Measurements from ENCODE around the gene TCEAL1.
"Not testable (repeated sequence)": the region's sequence is repeated elsewhere in the genome, so short reads cannot be mapped to it uniquely, and the experiment has no call there.

TCEAL1 gene

DNA sequence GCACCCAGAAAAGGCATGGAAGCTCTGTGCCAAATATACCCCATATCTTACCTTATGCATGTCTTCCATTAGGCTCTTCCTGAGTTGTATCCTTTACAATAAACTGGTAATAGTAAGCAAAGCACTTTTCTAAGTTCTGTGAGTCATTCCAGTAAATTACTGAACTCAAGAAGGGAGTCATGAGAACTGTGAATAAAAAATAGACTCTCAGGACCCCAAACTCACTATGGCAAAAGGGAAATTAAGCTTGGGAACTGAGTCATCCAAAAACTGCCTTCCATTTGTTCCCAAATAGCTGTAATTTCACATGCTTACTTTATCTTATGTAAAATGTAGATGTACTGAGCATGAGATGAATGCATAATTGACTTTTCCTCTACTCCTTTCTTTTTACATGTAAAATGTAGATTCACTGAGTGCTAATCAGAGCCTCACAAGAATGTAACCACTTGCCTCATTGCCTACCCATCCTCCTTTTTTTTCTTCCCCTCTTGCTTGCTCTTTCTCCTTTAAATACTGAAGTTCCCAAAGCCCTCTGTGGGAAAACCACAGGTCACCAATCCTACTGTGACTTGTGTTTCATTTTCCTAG, 12.9 kb upstream of the TCEAL1 start:
- no peak for TF ChIP-seq POLR2A (IDR thresholded peaks at IDR 0.05; ENCODE audit: low read depth, low read length)
- peak; percentile 36 for FAIRE-seq
- no peak for DNase-seq (ENCODE audit: insufficient read length, low spot score)

DNA sequence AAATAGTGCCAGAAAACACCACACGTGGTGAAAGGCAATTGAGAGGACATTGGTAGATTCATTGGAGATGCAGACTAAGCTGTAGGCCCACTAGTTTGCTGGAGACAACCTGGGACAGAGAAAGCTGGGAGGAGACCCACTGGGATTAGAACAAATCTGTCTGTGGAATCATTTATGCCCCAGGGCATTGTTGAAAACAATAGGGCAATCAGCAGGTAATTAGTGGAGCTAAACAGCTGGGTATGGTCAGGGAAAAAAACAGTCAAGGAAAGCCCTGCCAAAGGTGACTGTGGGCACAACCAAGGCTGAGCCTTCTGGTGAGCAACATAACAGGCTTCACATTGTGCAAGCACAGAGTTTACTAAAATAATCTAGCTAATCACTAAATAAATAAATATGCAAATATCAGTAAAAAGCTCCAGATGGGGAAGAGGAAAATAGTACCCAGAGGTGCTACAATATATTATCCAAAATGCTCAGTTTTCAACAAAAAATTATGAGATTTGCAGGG, 12.0 kb upstream of the TCEAL1 start:
- no peak for DNase-seq (ENCODE audit: insufficient read length, low spot score)

DNA sequence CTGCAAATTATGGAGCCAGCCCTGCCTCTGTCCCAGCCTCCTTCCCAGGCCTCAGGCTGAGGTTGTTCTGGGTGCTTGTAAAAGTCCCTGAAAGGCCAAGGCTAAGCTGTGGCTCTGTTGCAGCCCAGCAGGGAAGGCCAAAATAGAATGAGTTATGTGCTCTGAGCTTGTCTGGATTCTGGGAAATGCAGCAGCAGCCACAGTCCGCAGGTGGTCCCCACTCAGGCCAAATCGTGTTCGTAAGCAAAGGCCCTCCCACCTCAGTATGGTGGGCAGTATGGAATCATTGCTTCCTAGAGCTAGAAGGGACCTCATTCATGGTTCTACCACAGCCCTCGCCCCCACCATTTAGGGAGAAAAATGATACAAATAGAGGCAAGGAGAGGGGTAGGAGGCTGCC, 4.7 kb upstream of the TCEAL1 start:
- FAIRE-seq (peak; percentile 97), DNase-seq (ENCODE audit: insufficient read length, low spot score) (no peak)
- TF ChIP-seq POLR2A (IDR thresholded peaks at IDR 0.05; ENCODE audit: low read depth, low read length): no peak

More for the DNA sequence above, 12.0 kb upstream of the TCEAL1 start:
- no peak for TF ChIP-seq POLR2A (IDR thresholded peaks at IDR 0.05; ENCODE audit: low read depth, low read length)
- no peak for FAIRE-seq

DNA sequence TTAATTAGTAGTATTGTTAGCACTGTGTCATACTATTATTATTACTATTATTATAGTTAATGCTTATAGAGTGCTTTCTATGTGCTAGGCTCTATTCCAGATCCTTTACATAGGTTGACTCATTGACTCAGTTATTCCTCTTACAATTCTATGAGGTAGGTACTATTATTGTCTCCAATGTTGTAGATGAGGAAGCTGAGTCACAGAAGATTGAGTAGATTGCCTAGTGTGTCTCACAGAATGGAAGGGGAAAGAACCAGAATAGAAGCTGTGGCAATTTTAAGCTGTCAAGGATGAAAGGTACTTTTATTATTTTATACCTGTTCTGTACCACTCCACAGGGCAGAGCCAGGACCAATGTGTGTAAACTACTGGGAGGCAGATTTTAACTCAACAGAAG, 1.9 kb upstream of the TCEAL1 start:
- FAIRE-seq (no peak), DNase-seq (ENCODE audit: insufficient read length, low spot score) (no peak)
- no peak for TF ChIP-seq POLR2A (IDR thresholded peaks at IDR 0.05; ENCODE audit: low read depth, low read length)

DNA sequence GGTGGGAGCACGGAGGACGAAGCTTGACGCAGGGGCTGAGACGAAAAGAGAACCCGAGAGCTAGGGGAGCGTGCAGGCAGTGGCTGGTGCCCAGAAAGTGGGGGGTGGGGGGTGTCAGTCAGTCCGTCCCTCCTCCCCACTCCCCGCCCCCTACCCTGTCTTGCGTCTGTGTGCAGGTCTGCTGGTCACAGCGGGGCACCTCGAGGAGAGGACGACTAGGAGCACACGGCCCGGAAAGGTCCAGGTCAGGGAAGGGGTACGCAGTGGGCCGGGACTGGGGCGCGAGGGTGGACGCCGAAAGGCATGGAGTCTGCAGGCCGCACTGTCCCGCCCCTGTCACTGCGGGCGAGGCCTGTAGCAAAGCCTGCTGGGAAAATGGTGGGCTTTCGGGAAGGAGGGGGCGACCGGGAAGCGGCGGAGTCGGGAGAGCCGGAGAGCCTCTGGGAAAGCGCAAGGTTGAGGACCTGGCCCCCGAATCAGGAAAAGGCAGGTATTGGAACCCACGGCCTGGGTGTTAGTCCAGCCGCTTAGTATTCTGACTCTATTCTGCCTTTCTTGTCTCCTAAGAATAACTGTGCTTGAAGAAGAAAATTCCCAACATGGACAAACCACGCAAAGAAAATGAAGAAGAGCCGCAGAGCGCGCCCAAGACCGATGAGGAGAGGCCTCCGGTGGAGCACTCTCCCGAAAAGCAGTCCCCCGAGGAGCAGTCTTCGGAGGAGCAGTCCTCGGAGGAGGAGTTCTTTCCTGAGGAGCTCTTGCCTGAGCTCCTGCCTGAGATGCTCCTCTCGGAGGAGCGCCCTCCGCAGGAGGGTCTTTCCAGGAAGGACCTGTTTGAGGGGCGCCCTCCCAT, 769 bp downstream of the TCEAL1 start:
- DNase-seq (ENCODE audit: insufficient read length, low spot score) (no peak), FAIRE-seq (peak; percentile 36)
- TF ChIP-seq POLR2A (IDR thresholded peaks at IDR 0.05; ENCODE audit: low read depth, low read length): peak; percentile 55

DNA sequence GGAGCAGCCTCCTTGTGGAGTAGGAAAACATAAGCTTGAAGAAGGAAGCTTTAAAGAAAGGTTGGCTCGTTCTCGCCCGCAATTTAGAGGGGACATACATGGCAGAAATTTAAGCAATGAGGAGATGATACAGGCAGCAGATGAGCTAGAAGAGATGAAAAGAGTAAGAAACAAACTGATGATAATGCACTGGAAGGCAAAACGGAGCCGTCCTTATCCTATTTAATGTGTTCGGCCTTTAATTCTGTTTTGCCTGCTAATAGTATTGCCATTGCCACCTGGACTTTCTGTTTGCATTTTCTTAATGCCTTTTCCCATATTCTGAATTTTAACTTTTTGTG, 1.4 kb downstream of the TCEAL1 start:
- DNase-seq (ENCODE audit: insufficient read length, low spot score): no peak
- FAIRE-seq: no peak
- no peak for TF ChIP-seq POLR2A (IDR thresholded peaks at IDR 0.05; ENCODE audit: low read depth, low read length)

DNA sequence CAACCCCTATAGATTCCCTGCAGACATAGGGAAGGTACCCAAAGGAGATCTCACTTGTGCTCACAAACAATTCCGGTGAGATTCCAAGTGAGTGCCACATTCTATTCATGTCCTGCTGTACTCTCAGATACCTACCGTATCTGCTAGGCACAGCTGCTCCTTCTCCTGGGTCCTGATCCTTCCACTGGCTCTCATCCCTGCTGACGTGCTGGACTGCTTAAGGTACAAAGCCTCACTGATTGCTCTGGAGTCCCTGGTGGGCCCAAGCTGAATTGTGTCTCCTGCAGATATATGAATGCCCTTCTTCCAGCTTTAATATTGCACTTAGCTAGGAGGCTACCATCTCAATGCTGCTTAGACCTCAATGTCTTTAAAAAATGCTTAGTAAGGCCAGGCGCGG, 2.4 kb downstream of the TCEAL1 start:
- no peak for TF ChIP-seq POLR2A (IDR thresholded peaks at IDR 0.05; ENCODE audit: low read depth, low read length)
- FAIRE-seq (no peak), DNase-seq (ENCODE audit: insufficient read length, low spot score) (no peak)

DNA sequence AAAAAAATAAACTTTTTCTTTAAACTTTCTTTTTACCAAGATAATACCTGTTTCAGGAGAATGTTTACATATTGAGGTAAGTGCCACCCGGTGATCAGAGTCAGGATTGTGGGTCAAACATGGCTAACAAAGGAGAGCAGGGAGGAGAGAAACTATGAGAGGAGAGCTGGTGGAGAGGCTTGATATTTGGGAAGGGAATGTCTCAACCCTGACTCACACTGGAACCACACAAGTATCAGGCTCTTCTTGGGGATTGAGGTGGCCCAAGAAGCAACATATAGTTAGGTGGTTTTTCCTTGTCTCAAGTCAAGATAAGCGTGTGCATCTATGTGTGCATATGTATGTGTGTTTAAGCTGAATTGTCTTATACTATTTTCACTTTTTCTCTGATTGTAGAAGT, 6.7 kb downstream of the TCEAL1 start:
- TF ChIP-seq POLR2A (IDR thresholded peaks at IDR 0.05; ENCODE audit: low read depth, low read length): no peak
- DNase-seq (ENCODE audit: insufficient read length, low spot score) (no peak), FAIRE-seq (no peak)

DNA sequence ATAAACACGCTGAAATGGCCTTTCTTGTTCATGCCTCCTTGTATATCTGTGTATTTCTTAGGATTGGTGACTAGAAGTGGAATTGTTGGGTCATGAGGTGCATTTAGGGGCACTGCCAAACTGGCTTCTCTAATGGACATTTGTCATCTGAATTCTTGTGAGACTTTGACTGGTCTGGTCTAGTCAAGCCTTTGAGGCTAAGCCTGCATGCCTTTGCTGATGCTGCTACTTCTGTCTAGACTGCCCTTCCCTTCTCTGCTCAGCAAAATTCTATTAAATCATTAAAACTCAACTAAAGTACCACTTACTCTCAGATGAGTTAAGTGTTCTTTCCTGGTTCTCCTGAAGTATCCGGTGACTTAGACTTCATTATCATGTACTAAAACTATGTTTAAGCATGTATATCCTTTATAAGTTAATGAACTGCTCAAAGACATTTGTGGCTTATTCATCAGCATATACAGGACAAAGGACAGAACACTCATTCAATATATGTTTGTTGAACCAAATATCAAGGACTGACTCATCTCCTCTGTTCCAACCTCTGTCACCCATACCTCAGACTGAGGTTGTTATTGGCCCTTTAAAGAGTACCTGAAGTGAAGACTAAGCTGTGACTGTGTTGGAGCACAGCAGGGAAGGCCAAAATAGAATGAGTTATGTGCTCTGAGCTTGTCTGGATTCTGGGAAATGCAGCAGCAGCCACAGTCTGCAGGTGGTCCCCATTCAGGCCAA, 9.0 kb downstream of the TCEAL1 start:
- peak; percentile 94 for FAIRE-seq
- TF ChIP-seq POLR2A (IDR thresholded peaks at IDR 0.05; ENCODE audit: low read depth, low read length): no peak
- DNase-seq (ENCODE audit: insufficient read length, low spot score): no peak

DNA sequence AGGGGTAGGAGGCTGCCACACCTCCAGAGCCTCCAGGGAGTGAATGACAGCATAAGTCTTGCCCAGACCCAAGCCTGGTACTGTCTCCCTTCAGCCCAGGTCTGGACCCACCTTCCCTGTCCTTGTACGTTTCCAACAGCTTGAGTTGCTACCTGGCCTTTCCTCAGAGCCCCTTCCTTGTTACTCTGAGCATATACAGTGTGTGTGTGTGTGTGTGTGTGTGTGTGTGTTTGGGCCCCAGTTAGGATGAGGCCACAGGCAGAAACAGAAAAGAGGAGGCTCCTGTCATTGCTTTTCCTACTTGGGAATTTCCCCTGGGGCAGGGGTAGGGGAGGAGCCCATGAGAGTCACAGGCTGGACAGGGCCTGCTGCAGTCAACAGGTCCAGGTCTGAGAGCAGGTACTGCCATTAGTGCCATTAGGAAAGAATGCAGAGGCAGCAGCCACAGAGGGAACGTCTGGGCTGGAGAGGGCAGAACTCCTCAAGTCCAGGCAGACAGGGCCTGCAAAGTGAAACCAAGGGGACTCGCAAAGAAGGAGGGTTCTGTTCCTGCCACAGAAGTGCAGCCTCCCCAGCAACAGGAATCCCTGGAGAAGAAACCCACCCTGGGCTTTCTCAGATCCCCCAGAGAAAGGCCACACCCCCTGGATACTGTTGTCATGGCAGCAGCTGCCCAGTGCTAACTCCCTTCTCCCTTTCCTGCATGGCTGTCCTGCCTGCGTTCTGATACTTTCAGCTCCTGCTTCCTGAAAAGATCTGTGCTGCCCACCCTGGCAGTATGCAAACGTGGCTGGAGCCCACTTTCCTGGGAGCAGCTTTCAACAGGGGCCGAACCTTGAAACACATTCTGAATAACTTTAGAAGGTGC, 9.9 kb downstream of the TCEAL1 start:
- peak; percentile 72 for FAIRE-seq
- DNase-seq (ENCODE audit: insufficient read length, low spot score): not testable (repeated sequence)

DNA sequence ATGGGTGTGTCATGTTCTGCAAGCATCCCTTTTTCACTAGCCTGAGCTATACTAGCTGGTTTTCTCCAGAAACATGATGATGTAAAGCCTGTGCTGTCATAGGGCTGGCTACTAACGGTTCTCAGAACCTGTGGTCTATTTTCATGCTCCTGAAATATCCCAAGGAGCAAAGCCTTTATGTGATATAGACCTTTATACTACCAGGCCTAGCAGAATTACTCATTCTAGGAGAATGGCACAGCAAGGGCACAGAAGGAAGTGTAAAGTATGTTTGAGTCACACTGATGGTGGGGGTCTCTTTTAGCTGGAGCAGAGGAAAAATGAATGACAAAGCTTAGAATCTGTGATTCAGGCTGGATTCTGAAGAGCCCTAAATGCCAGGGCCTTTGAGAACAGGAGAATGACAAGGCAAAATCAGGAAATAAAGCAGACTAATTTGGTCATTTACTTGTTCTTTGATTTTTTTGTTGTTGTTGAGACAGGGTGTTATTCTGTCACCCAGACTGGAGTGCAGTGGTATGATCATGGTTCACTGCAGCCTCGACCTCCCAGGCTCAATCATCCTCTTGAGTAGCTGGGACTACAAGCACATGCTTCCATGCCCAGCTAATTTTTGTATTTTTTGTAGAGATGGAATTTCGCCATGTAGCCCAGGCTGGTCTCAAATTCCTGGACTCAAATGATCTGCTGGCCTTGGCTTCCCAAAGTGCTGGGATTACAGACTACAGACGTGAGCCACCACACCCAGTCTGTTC, 11.8 kb downstream of the TCEAL1 start:
- DNase-seq (ENCODE audit: insufficient read length, low spot score): no peak
- no peak for TF ChIP-seq POLR2A (IDR thresholded peaks at IDR 0.05; ENCODE audit: low read depth, low read length)
- peak; percentile 91 for FAIRE-seq

DNA sequence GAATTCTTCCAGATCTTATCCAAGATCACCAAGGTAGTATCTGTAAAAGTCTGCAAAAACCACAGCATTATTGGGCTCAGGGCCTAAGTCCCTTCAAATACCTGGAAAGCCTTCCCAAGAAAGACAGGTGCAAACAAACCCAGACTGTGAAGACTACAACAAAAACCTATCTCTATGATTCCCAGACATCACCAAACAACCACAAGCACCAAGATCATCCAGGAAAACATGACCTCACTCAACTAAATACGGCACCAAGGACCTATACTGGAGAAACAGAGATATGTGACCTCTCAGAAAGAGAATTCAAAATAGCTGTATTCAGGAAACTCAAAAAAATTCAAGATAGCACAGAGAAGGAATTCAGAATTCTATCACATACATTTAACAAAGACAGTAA, 15.3 kb downstream of the TCEAL1 start:
- DNase-seq (ENCODE audit: insufficient read length, low spot score): no peak
- no peak for FAIRE-seq
- no peak for TF ChIP-seq POLR2A (IDR thresholded peaks at IDR 0.05; ENCODE audit: low read depth, low read length)

DNA sequence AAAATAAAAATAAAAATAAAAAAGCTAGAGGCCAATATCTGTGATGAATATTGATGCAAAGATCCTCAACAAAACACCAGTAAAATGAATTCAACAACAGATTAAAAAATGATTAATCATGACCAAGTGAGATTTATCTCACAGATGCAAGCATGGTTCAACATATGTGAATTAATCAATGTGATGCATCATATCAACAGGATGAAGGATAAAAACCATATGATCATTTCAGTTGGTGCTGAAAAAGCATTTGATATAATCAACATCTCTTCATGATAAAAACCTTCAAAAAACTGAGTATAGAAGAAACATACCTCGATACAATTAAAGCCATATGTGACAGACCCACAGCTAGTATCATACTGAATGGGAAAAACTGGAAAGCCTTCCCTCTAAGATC, 18.9 kb downstream of the TCEAL1 start:
- FAIRE-seq: no peak
- DNase-seq (ENCODE audit: insufficient read length, low spot score): no peak
- no peak for TF ChIP-seq POLR2A (IDR thresholded peaks at IDR 0.05; ENCODE audit: low read depth, low read length)
